ENCODE data around the gene DPP10. TPM values are rescaled to one million over a fixed set of nuclear protein-coding genes. Genes with fewer than 3 reads are reported as not detected.

Gene DPP10
- total and polyA plus RNA-seq, 3 experiments from 2014 or later, result not detected

GRCh38 chr2:115543461-115543860 is 1101.0 kb downstream of the DPP10 start:
- Histone ChIP-seq H3K4me1 (ENCODE audit: insufficient read depth, low read length) (no peaks in the 10 kb centered on the region), H3K36me3 (ENCODE audit: insufficient read depth, low read length) (no peaks in the 10 kb centered on the region), H3K9me3 (ENCODE audit: low read length) (no peaks in the 10 kb centered on the region), H3K27ac (ENCODE audit: low read depth, low read length) (no peak overlapping the region), H3K27me3 (ENCODE audit: insufficient read depth, low read length, poor library complexity, severe bottlenecking) (no peaks in the 10 kb centered on the region), H3K4me3 (ENCODE audit: low read length) (no peak overlapping the region)
- DNase-seq, result no peak
- Mint-ChIP-seq H3K36me3 (no peaks in the 10 kb centered on the region), H3K4me3 (no peak overlapping the region), H3K4me1 (no peaks in the 10 kb centered on the region), H3K9me3 (peaks cover 5 to 25% (median 9%) of the 10 kb centered on the region in 5 donors), H3K27me3 (peaks cover 0 to 2% of the 10 kb centered on the region in 2 donors), H3K27ac (no peak overlapping the region)
- POLR2A ChIA-PET, result no interaction called here
- CTCF ChIA-PET, result no interaction called here

GRCh38 chr2:115549611-115550130 is 1107.2 kb downstream of the DPP10 start:
- POLR2A ChIA-PET, result no interaction called here
- H3K27ac ChIP-seq (ENCODE audit: low read depth, low read length), result no peak overlapping the region
- DNase-seq, result no peak
- Mint-ChIP-seq H3K27me3 (no peaks in the 10 kb centered on the region), H3K4me1 (no peaks in the 10 kb centered on the region), H3K4me3 (no peak overlapping the region), H3K27ac (no peak overlapping the region), H3K36me3 (no peaks in the 10 kb centered on the region), H3K9me3 (peaks cover 3 to 22% (median 8%) of the 10 kb centered on the region in 5 donors)
- H3K9me3 ChIP-seq (ENCODE audit: low read length), result no peaks in the 10 kb centered on the region
- no peaks in the 10 kb centered on the region for H3K4me1 ChIP-seq (ENCODE audit: insufficient read depth, low read length)
- no peaks in the 10 kb centered on the region for H3K36me3 ChIP-seq (ENCODE audit: insufficient read depth, low read length)
- no peaks in the 10 kb centered on the region for H3K27me3 ChIP-seq (ENCODE audit: insufficient read depth, low read length, poor library complexity, severe bottlenecking)
- CTCF ChIA-PET, result no interaction called here
- H3K4me3 ChIP-seq (ENCODE audit: low read length), result no peak overlapping the region

- Histone ChIP-seq H3K27ac (ENCODE audit: low read depth, low read length) (no peak overlapping the region), H3K36me3 (ENCODE audit: insufficient read depth, low read length) (no peaks in the 10 kb centered on the region), H3K27me3 (ENCODE audit: insufficient read depth, low read length, poor library complexity, severe bottlenecking) (no peaks in the 10 kb centered on the region), H3K4me1 (ENCODE audit: insufficient read depth, low read length) (no peaks in the 10 kb centered on the region), H3K4me3 (ENCODE audit: low read length) (no peak overlapping the region), H3K9me3 (ENCODE audit: low read length) (no peaks in the 10 kb centered on the region)
- no peak for DNase-seq
- Mint-ChIP-seq H3K9me3 (peaks cover 5 to 39% (median 11%) of the 10 kb centered on the region in 5 donors), H3K27me3 (no peaks in the 10 kb centered on the region), H3K4me3 (no peak overlapping the region), H3K4me1 (no peaks in the 10 kb centered on the region), H3K27ac (no peak overlapping the region), H3K36me3 (no peaks in the 10 kb centered on the region)
- POLR2A ChIA-PET, result no interaction called here
- CTCF ChIA-PET, result no interaction called here
Observed at GRCh38 chr2:115552726-115553125, 1110.3 kb downstream of the DPP10 start.

- no peak for DNase-seq
- H3K36me3 ChIP-seq (ENCODE audit: insufficient read depth, low read length), result no peaks in the 10 kb centered on the region
- H3K4me1 ChIP-seq (ENCODE audit: insufficient read depth, low read length), result no peaks in the 10 kb centered on the region
- no peak overlapping the region for H3K4me3 ChIP-seq (ENCODE audit: low read length)
- no peak overlapping the region for H3K27ac ChIP-seq (ENCODE audit: low read depth, low read length)
- CTCF ChIA-PET, result no interaction called here
- Mint-ChIP-seq H3K4me3 (no peak overlapping the region), H3K9me3 (peaks cover 5 to 42% (median 12%) of the 10 kb centered on the region in 5 donors), H3K36me3 (no peaks in the 10 kb centered on the region), H3K27ac (no peak overlapping the region), H3K4me1 (no peaks in the 10 kb centered on the region), H3K27me3 (no peaks in the 10 kb centered on the region)
- POLR2A ChIA-PET, result no interaction called here
- no peaks in the 10 kb centered on the region for H3K27me3 ChIP-seq (ENCODE audit: insufficient read depth, low read length, poor library complexity, severe bottlenecking)
- H3K9me3 ChIP-seq (ENCODE audit: low read length), result no peaks in the 10 kb centered on the region
Observed at GRCh38 chr2:115554153-115554552, 1111.7 kb downstream of the DPP10 start.

GRCh38 chr2:115558725-115559124 is 1116.3 kb downstream of the DPP10 start:
- H3K9me3 ChIP-seq (ENCODE audit: low read length), result no peaks in the 10 kb centered on the region
- DNase-seq, result no peak
- ChIA-PET CTCF (no interaction called here), POLR2A (no interaction called here)
- Mint-ChIP-seq H3K9me3 (peaks cover 11 to 57% (median 15%) of the 10 kb centered on the region in 5 donors), H3K4me3 (no peak overlapping the region), H3K27ac (no peak overlapping the region), H3K27me3 (no peaks in the 10 kb centered on the region), H3K36me3 (no peaks in the 10 kb centered on the region), H3K4me1 (no peaks in the 10 kb centered on the region)
- H3K27ac ChIP-seq (ENCODE audit: low read depth, low read length), result no peak overlapping the region
- no peak overlapping the region for H3K4me3 ChIP-seq (ENCODE audit: low read length)
- no peaks in the 10 kb centered on the region for H3K4me1 ChIP-seq (ENCODE audit: insufficient read depth, low read length)
- no peaks in the 10 kb centered on the region for H3K27me3 ChIP-seq (ENCODE audit: insufficient read depth, low read length, poor library complexity, severe bottlenecking)
- no peaks in the 10 kb centered on the region for H3K36me3 ChIP-seq (ENCODE audit: insufficient read depth, low read length)

GRCh38 chr2:115560666-115561065 is 1118.2 kb downstream of the DPP10 start:
- CTCF ChIA-PET, result interaction anchor here (0.6 kb wide), 1 partner anchor 10 kb away, joined by 3 read pairs; no protein-coding TSS in a partner anchor
- no peak overlapping the region for H3K27ac ChIP-seq (ENCODE audit: low read depth, low read length)
- POLR2A ChIA-PET, result no interaction called here
- no peaks in the 10 kb centered on the region for H3K27me3 ChIP-seq (ENCODE audit: insufficient read depth, low read length, poor library complexity, severe bottlenecking)
- H3K4me1 ChIP-seq (ENCODE audit: insufficient read depth, low read length), result no peaks in the 10 kb centered on the region
- no peaks in the 10 kb centered on the region for H3K9me3 ChIP-seq (ENCODE audit: low read length)
- no peak overlapping the region for H3K27ac Mint-ChIP-seq
- H3K9me3 Mint-ChIP-seq, result peaks cover 9 to 57% (median 15%) of the 10 kb centered on the region in 5 donors
- H3K4me1 Mint-ChIP-seq, result no peaks in the 10 kb centered on the region
- no peaks in the 10 kb centered on the region for H3K36me3 ChIP-seq (ENCODE audit: insufficient read depth, low read length)
- H3K4me3 Mint-ChIP-seq, result no peak overlapping the region
- no peak for DNase-seq
- no peaks in the 10 kb centered on the region for H3K27me3 Mint-ChIP-seq
- no peak overlapping the region for H3K4me3 ChIP-seq (ENCODE audit: low read length)
- H3K36me3 Mint-ChIP-seq, result no peaks in the 10 kb centered on the region

- no peaks in the 10 kb centered on the region for H3K27me3 ChIP-seq (ENCODE audit: insufficient read depth, low read length, poor library complexity, severe bottlenecking)
- H3K4me1 ChIP-seq (ENCODE audit: insufficient read depth, low read length), result no peaks in the 10 kb centered on the region
- H3K27ac ChIP-seq (ENCODE audit: low read depth, low read length), result no peak overlapping the region
- H3K9me3 ChIP-seq (ENCODE audit: low read length), result no peaks in the 10 kb centered on the region
- CTCF ChIA-PET, result no interaction called here
- H3K36me3 ChIP-seq (ENCODE audit: insufficient read depth, low read length), result no peaks in the 10 kb centered on the region
- H3K27ac Mint-ChIP-seq, result no peak overlapping the region
- no peak for DNase-seq
- no peak overlapping the region for H3K4me3 Mint-ChIP-seq
- no peak overlapping the region for H3K4me3 ChIP-seq (ENCODE audit: low read length)
- H3K27me3 Mint-ChIP-seq, result no peaks in the 10 kb centered on the region
- no peaks in the 10 kb centered on the region for H3K4me1 Mint-ChIP-seq
- H3K9me3 Mint-ChIP-seq, result peaks cover 10 to 37% (median 18%) of the 10 kb centered on the region in 5 donors
- H3K36me3 Mint-ChIP-seq, result peaks cover 0 to 1% (median 0%) of the 10 kb centered on the region in 3 donors
- POLR2A ChIA-PET, result no interaction called here
Observed at GRCh38 chr2:115568643-115569042, 1126.2 kb downstream of the DPP10 start.

- ChIA-PET CTCF (no interaction called here), POLR2A (no interaction called here)
- H3K4me1 Mint-ChIP-seq, result no peaks in the 10 kb centered on the region
- no peak overlapping the region for H3K27ac Mint-ChIP-seq
- Histone ChIP-seq H3K9me3 (ENCODE audit: low read length) (no peaks in the 10 kb centered on the region), H3K27ac (ENCODE audit: low read depth, low read length) (no peak overlapping the region), H3K4me1 (ENCODE audit: insufficient read depth, low read length) (no peaks in the 10 kb centered on the region), H3K36me3 (ENCODE audit: insufficient read depth, low read length) (no peaks in the 10 kb centered on the region), H3K4me3 (ENCODE audit: low read length) (no peak overlapping the region), H3K27me3 (ENCODE audit: insufficient read depth, low read length, poor library complexity, severe bottlenecking) (no peaks in the 10 kb centered on the region)
- DNase-seq, result no peak
- H3K9me3 Mint-ChIP-seq, result peaks cover 10 to 42% (median 27%) of the 10 kb centered on the region in 5 donors
- no peaks in the 10 kb centered on the region for H3K27me3 Mint-ChIP-seq
- H3K36me3 Mint-ChIP-seq, result peaks cover 0 to 1% (median 0%) of the 10 kb centered on the region in 3 donors
- H3K4me3 Mint-ChIP-seq, result no peak overlapping the region
Observed at GRCh38 chr2:115569547-115569946, 1127.1 kb downstream of the DPP10 start.

GRCh38 chr2:115572746-115573145 is 1130.3 kb downstream of the DPP10 start:
- Mint-ChIP-seq H3K4me1 (no peaks in the 10 kb centered on the region), H3K27ac (no peak overlapping the region), H3K9me3 (peaks cover 14 to 34% (median 25%) of the 10 kb centered on the region in 5 donors), H3K4me3 (no peak overlapping the region), H3K36me3 (peaks cover 0 to 1% (median 0%) of the 10 kb centered on the region in 3 donors), H3K27me3 (no peaks in the 10 kb centered on the region)
- Histone ChIP-seq H3K27me3 (ENCODE audit: insufficient read depth, low read length, poor library complexity, severe bottlenecking) (no peaks in the 10 kb centered on the region), H3K27ac (ENCODE audit: low read depth, low read length) (no peak overlapping the region), H3K36me3 (ENCODE audit: insufficient read depth, low read length) (no peaks in the 10 kb centered on the region), H3K4me3 (ENCODE audit: low read length) (no peak overlapping the region), H3K4me1 (ENCODE audit: insufficient read depth, low read length) (no peaks in the 10 kb centered on the region), H3K9me3 (ENCODE audit: low read length) (no peaks in the 10 kb centered on the region)
- no peak for DNase-seq
- CTCF ChIA-PET, result no interaction called here
- POLR2A ChIA-PET, result no interaction called here
